ENCODE measurements around the gene AVPI1. TPM values are rescaled to one million over a fixed set of nuclear protein-coding genes. Genes with fewer than 3 reads are reported as not detected.
A peak's percentile ranks its signal among the peaks of the same experiment; 100 is the strongest.

The AVPI1 gene
- total and polyA plus RNA-seq, 12 donors = 5.3 to 41.0 (median 9.1) TPM

DNA sequence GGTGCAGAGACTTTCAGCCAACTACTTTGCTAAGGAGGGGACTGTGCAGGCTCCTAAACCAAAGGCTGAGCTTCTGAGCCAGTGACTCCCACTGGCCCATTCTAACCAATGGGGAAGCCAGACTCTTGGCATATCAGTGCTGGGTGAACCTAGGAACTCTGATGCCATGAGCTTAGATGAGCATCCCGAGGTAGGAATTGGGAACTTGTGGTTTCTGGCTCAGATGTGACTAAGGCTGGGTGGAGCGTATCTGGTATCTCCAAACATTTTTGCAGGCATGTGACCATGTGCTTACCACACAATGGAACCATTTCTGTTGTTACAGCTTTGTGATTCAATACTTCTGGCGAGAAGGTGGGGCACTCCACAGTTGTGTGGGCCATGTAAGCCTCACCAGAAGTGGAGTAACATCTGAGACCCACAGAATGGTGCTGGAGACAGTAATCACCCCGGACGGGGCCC is 2.5 kb upstream of the AVPI1 start:
- Histone ChIP-seq H3K36me3 (no peaks in the 10 kb centered on the region), H3K4me1 (peaks cover 6 to 50% (median 30%) of the 10 kb centered on the region in 9 donors), H3K27me3 (no peaks in the 10 kb centered on the region), H3K9me3 (peaks cover 0 to 11% (median 0%) of the 10 kb centered on the region in 11 donors), H3K27ac (peak overlapping the region in 1 of 10 donors; percentile 90), H3K4me3 (no peak overlapping the region)
- TF ChIP-seq, protein P1, sequence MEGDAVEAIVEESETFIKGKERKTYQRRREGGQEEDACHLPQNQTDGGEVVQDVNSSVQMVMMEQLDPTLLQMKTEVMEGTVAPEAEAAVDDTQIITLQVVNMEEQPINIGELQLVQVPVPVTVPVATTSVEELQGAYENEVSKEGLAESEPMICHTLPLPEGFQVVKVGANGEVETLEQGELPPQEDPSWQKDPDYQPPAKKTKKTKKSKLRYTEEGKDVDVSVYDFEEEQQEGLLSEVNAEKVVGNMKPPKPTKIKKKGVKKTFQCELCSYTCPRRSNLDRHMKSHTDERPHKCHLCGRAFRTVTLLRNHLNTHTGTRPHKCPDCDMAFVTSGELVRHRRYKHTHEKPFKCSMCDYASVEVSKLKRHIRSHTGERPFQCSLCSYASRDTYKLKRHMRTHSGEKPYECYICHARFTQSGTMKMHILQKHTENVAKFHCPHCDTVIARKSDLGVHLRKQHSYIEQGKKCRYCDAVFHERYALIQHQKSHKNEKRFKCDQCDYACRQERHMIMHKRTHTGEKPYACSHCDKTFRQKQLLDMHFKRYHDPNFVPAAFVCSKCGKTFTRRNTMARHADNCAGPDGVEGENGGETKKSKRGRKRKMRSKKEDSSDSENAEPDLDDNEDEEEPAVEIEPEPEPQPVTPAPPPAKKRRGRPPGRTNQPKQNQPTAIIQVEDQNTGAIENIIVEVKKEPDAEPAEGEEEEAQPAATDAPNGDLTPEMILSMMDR (IDR thresholded peaks at IDR 0.05) = no peak
- intact Hi-C loops (cut with DNase I) = loop anchor here in 3 of 10 donors (5.0 kb wide), 2 partner anchors 43 to 48 kb away; partner anchors contain the start of gene ZFYVE27 (in 2 of the 3)
- 88 to 93% methylated on average over 5 of the region's 5 CpGs for WGBS, 2 donors
- DNase-seq = no peak
- ATAC-seq = no peak

DNA sequence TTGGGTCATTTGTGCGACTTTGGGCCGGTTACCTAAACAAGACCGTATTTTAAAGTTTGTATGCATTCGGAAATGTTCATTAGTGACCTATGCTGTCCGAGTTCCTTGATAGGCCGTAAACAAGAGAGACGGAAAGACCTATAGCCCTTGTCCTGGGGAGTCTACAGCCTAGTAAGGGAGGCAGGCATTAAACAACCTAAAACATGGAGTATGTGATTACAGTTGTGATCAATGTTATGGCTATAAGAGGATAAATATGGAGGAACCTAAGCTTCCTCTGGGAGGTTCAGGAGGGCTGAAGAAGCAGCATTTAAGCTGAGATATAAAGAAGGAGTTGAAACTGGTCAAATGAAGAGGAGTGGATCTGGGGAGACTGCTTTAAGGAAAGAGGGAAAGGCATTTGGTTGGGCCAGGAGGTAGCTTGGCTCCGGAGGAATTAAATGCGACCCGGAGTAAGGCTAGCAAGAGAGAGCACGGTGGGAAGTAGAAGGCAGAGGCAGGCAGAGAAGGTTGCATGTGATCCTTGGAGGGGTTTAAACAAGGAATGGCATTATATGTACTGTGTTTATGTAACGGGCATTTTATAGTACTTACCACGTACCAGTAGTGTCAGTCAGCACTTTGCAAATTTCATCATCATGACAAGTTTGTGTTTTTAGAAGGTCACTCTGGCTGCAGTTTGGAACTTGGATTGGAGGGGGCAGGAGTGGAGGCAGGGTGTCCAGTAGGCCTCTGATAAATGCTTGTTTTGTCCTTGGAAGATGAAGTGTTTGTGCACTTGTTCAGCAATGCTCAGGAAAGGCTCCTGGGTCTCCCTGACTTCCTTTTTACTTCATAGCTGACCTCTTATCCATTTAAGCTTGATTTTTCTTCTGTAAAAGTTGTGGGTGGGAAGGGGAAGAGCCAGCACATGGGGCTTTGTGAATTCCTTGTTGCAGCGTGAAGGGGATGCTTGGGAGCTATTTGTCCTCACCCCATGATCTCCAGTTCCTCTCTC is 1.0 kb upstream of the AVPI1 start:
- Histone ChIP-seq H3K9me3 (peaks cover 0 to 3% (median 0%) of the 10 kb centered on the region in 11 donors), H3K4me1 (peaks cover 10 to 64% (median 42%) of the 10 kb centered on the region in 9 donors), H3K27me3 (no peaks in the 10 kb centered on the region), H3K36me3 (no peaks in the 10 kb centered on the region), H3K27ac (peak overlapping the region; percentile 38 to 93 (median 89)), H3K4me3 (peak overlapping the region in 9 of 10 donors; percentile 15 to 89 (median 74))
- ATAC-seq = peak in 2 of 8 donors; percentile 1 to 2
- WGBS, 2 donors = 38 to 39% methylated on average over 14 of the region's 14 CpGs
- no peak for DNase-seq
- intact Hi-C loops (cut with DNase I) = loop anchor here in 4 of 10 donors (2.0 to 5.0 kb wide), 3 partner anchors 27 to 49 kb away; partner anchors contain the start of gene ZFYVE27 (in 3 of the 4)
- TF ChIP-seq, protein P1 (IDR thresholded peaks at IDR 0.05) = no peak

DNA sequence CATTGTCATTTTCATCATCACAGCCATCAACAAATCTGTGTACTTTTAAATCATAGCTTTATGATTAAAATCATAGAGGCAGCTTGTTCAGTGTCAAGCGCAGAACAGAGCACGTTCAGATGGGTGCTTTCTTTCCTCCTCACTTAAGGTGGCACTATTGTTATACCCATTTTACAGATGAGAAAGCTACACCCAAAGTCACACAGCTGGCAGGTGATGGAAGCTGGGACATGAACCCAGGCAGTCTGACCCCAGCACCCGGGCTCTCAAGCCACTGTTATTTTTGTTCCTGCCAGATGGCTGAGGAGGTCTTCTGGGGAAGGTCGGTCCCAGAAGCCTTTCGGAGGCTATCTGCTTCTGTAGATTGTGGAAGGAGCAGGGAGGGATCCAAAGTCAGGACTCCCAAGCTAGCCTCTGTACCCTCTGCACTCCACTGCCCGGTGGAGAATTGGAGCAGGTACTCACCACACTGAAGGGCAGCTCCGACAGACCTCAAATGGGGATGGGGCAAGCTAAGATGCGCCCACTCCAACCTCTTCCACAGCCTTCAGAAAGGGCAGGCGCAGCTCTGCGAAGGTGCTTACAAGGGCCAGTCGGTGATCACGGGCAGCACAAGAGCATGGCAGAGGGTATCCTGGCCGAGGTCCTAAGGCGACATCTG is 610 bp downstream of the AVPI1 start:
- Histone ChIP-seq H3K36me3 (no peaks in the 10 kb centered on the region), H3K4me1 (peaks cover 10 to 64% (median 42%) of the 10 kb centered on the region in 9 donors), H3K9me3 (no peaks in the 10 kb centered on the region), H3K27ac (peak overlapping the region; percentile 64 to 93 (median 89)), H3K27me3 (no peaks in the 10 kb centered on the region), H3K4me3 (peak overlapping the region; percentile 50 to 89 (median 74))
- whole genome bisulfite sequencing, 2 donors = 21% methylated on average over 14 of the region's 14 CpGs
- DNase-seq (no peak), ATAC-seq (peak in 5 of 8 donors; percentile 3 to 20 (median 13))
- TF ChIP-seq, protein P1 (IDR thresholded peaks at IDR 0.05) = no peak
- intact Hi-C loops (cut with DNase I) = loop anchor here in 4 of 10 donors (2.0 to 5.0 kb wide), 3 partner anchors 28 to 51 kb away; partner anchors contain the start of gene ZFYVE27 (in 3 of the 4)
